Right kidney (tissue), 1 donor: ENCODE data around the gene TBL3.

Experiments
- DNase-seq: peaks from one replicate; pipeline ENCODE4 v3.0.0-alpha.2; 2016

Gene TBL3

GRCh38 chr16:1982013-1982433 is 10.2 kb downstream of the TBL3 start:
- DNase-seq: no peak

- DNase-seq: no peak
Measured at GRCh38 chr16:1982991-1983543, 11.2 kb downstream of the TBL3 start.

- DNase-seq: peak; percentile 91
Measured at GRCh38 chr16:1983544-1984346, 11.9 kb downstream of the TBL3 start, which contains the start of gene GFER. GFER (plus strand) TSS chr16:1984193; CDS start chr16:1984219, 26 bp downstream.

- peak; percentile 54 for DNase-seq
Measured at GRCh38 chr16:1984347-1985225, 12.7 kb downstream of the TBL3 start.

DNA sequence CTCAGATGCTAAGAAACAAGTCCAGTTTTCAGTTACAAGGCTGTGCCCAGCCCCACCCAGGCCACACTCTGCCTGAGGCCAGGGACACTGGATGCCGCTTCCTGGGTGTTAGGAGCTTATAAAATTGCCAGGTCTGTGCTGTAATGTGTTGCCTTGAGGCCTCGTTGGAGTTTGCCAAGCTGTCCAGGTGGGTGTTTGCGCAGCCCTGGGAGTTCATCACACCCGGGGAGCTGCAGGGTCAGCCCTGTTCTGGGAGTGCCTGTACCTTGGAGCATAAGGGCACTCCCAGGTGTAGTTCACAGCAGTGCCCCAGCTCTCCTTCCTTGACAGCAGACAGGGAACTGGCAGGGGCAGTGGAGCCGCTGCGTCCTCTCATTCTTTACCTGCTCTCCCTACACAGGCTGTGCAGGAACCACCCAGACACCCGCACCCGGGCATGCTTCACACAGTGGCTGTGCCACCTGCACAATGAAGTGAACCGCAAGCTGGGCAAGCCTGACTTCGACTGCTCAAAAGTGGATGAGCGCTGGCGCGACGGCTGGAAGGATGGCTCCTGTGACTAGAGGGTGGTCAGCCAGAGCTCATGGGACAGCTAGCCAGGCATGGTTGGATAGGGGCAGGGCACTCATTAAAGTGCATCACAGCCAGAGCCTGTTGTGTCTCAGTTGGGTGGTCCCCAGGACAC is 13.8 kb downstream of the TBL3 start:
- DNase-seq: no peak

GRCh38 chr16:1987198-1987597 is 15.3 kb downstream of the TBL3 start:
- no peak for DNase-seq

DNA sequence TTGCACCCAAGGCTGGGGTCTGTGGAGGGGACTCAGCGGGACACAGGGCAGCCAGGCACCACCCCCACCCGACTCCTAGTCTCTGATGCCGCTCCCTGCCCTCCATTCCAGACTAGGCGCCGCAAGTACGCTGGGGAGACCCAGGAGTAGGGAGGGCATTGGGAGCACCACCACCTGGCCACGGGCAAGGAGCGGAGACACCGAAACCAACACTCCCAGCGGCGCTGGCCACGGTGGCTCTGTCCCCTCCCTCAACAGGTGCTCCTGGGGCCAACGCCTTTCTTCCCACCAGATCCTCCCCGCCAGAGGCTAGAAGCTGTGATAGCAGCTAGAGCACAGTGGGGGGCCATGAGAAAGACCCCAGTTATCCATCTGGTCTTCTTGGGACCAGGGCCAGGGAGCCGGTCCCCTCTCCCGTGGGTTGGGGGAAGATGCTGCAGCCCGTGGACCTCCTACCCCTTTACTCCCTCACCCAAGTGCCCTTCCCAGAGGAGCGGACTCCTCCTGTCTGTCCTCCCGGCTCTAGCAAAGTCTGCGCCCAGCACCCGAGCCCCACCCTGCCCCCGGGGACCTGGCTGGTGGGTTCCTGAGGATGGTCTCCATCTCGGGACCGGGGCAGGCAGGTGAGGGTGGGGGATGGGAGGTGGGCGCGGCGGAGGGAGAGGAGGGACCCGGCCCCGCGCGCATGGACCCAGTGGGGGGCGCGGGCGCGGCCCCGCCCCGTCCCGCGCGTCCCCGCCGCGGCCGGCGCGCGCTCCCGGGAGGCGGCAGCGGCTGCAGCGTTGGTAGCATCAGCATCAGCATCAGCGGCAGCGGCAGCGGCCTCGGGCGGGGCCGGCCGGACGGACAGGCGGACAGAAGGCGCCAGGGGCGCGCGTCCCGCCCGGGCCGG is 17.6 kb downstream of the TBL3 start, which contains the start of gene SYNGR3:
Gene SYNGR3, plus strand, starts transcription at position 762 of the 892 bp plus-strand sequence. CDS start 133 bp downstream, outside the sequence.
- no peak for DNase-seq

DNA sequence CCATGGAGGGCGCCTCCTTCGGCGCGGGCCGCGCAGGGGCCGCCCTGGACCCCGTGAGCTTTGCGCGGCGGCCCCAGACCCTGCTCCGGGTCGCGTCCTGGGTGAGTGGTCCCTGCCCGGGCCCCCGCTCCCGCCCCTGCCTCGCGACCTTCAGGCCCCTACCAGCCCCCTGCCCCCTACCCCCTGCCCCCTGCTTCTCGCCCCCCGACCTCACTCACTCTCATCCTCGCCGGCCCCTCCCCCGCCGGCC is 18.2 kb downstream of the TBL3 start:
- no peak for DNase-seq

DNA sequence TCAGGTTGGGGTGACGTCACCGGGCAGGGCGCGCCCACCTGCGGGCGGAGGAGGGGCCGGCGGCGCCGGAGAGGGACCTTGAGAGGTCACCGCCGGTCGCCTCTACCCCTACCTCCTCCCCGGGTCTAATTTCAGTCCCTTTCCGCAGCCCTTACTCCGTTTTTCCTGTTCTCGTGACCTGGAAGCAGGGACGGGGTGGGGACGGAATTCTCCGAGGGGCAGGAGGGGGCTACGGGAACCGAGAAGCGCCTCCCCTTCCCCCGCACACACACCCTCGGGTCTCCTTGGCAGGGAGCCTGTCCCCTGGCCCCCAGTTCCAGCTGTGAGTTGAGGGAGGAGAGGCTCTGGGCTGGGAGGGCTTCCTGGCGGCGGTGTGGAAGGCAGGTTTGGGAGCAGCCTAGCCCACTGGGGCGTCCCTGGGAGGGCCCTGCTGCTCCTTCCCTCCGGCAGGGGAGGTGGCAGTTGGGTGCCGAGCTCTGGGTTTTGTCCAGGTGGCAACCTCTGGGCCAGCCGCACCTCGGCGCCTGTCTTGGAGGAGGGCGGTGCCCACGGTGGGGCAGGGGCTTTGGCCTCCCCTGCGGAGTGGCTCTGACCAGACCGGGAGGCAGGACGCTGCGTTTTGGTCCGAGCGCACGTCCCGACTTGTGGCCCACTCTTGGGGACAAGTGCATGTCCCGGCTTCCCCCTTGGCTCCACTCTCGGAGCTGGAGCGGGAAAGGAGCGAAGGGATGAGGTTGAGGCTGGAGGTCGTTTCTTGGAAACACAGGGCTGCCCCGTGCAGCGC is 18.7 kb downstream of the TBL3 start:
- peak; percentile 56 for DNase-seq

GRCh38 chr16:1991135-1991551 is 19.3 kb downstream of the TBL3 start:
- DNase-seq: peak; percentile 48

GRCh38 chr16:1991588-1991947 is 19.7 kb downstream of the TBL3 start:
- DNase-seq: no peak

DNA sequence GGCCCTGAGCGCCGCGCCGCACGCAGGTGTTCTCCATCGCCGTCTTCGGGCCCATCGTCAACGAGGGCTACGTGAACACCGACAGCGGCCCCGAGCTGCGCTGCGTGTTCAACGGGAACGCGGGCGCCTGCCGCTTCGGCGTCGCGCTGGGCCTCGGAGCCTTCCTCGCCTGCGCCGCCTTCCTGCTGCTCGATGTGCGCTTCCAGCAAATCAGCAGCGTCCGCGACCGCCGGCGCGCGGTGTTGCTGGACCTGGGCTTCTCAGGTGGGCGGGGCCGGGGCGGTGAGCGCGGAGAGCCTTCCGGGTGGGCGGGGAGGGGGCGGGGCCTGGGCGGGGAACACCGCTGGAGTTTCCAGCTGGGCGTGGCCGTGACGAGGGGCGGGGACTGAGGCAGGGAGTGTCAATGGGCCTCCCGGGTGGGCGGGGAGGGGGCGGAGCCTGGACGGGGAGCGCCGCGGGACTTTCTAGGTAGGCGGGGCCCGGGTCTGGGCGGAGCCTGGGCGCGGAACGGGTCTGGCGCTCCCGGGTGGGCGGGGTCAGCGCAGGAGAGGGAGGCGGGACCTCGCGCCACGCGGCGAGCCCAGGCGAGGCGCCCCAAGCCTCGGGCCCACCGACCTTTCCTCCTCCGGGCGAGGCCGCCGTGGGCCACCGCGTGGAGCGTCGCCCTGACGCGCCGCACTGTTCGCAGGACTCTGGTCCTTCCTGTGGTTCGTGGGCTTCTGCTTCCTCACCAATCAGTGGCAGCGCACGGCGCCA is 20.3 kb downstream of the TBL3 start:
- peak; percentile 78 for DNase-seq

DNA sequence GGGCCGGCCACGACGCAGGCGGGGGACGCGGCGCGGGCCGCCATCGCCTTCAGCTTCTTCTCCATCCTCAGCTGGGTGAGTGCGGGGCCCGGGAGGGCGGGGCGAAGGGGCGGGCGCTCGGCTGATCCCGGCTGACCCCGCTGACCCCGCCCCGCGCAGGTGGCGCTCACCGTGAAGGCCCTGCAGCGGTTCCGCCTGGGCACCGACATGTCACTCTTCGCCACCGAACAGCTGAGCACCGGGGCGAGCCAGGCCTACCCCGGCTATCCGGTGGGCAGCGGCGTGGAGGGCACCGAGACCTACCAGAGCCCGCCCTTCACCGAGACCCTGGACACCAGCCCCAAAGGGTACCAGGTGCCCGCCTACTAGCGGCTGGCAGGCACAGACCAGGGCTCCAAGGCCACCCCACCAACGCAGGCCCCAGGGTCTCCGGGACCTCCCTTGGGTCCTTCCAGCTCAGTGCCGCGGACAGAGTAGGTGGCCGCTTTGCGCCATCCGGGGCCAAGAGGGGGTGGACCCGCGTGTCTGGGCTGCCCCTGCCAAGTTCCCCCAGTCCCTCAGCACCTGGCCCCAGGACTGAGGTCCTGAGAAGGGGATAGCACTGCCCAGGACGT is 21.0 kb downstream of the TBL3 start:
- DNase-seq: peak; percentile 35

DNA sequence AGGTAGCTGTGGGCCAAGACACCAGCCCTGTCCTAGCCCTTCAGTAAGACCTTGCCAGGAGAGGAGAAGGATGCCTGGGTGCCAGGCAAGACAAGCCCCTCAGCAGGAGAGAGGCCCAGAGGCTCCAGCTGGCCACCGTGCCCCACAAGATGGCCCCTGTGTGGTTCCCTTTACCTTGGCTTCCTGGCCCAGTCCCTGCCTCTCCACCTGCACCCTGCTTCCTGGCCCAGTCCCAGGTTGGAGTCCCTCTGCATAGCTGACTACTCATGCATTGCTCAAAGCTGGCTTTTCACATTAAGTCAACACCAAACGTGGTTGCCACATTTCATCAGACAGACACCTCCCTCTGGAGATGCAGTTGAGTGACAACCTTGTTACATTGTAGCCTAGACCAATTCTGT is 21.9 kb downstream of the TBL3 start:
- peak; percentile 25 for DNase-seq

- DNase-seq: no peak
Measured at GRCh38 chr16:1997494-1998359, 25.9 kb downstream of the TBL3 start.

DNA sequence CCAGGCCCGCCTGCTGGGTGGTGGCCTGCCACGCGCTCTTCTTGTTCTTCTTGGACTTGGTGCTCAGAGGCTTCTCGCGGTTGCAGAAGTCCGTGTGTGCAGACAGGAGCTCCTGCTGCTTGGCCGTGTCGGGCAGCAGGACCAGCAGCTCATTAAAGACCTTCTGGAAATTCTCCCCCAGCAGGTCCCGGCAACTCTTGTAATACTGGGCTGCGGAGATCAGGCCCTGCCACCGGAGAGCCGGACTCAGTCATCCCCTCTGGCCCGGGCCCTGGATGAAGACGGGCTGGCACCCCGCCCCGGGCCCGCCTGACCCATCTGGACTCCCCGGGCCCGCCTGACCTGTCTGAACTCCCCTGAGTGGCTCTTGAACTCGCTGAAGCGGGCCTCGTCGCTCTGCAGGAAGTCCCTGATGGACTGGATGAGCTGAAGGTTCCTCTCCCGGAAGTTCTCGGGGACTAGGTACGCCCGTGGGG is 26.5 kb downstream of the TBL3 start:
- no peak for DNase-seq

- no peak for DNase-seq
Measured at GRCh38 chr16:1998852-1999801, 27.3 kb downstream of the TBL3 start.
